Heart right ventricle (tissue), 16 donors: Measurements from ENCODE around the gene IGSF8. TPM values are rescaled to one million over a fixed set of nuclear protein-coding genes. Genes with fewer than 3 reads are reported as not detected.
A peak's percentile ranks its signal among the peaks of the same experiment; 100 is the strongest.

ENCODE experiments used
- ATAC-seq, 8 donors: fragments of 200-7000 bp; cut with Tn5 transposase; one replicate each; pipeline ENCODE4 v1.9.1; 2020; ENCODE audit warnings: mild to moderate bottlenecking in 8 of 8, moderate library complexity in 8 of 8, moderate number of reproducible peaks in 1 of 8
- DNase-seq, 2 donors: peaks; one replicate each; pipeline ENCODE4 v3.0.0-alpha.2; 2020
- H3K27ac ChIP-seq, 10 donors: fragments of 200-600 bp; sonication (generic) in 2 of 10; one replicate each; pipeline versions ENCODE4 v1.5.0 to v1.8.0; 2020 to 2022; ENCODE audit warnings: mild to moderate bottlenecking in 3 of 10
- H3K27me3 ChIP-seq, 7 donors: fragments of 200-600 bp; one replicate each; pipeline ENCODE4 v1.8.0; 2021 to 2022; ENCODE audit warnings: mild to moderate bottlenecking in 2 of 7
- H3K36me3 ChIP-seq, 9 donors: fragments of 200-600 bp; sonication (generic) in 1 of 9; one replicate each; pipeline versions ENCODE4 v1.5.0 to v1.8.0; 2020 to 2022; ENCODE audit warnings: mild to moderate bottlenecking in 2 of 9
- H3K4me1 ChIP-seq, 9 donors: fragments of 200-600 bp; sonication (generic) in 1 of 9; one replicate each; pipeline versions ENCODE4 v1.5.0 to v1.8.0; 2020 to 2022; ENCODE audit warnings: mild to moderate bottlenecking in 4 of 9
- H3K4me3 ChIP-seq, 10 donors: fragments of 200-600 bp; sonication (generic) in 2 of 10; one replicate each; pipeline versions ENCODE4 v1.5.0 to v1.8.0; 2020 to 2022; ENCODE audit warnings: mild to moderate bottlenecking in 7 of 10, moderate library complexity in 2 of 10
- H3K9me3 ChIP-seq, 11 donors: fragments of 200-600 bp in 10 of 11; sonication (generic) in 2 of 11; one replicate each; pipeline versions ENCODE4 v1.5.0 to v1.8.0; 2013 to 2022; ENCODE audit warnings: mild to moderate bottlenecking in 2 of 11, control low read depth in 1 of 11, moderate library complexity in 1 of 11
- WGBS, 2 donors: extraction: QIAGEN DNeasy Blood & Tissue Kit; methylation state at CpG; one replicate each; pipeline ENCODE4 v1.1.7; 2013; ENCODE audit warnings: inconsistent platforms in 1 of 2; 5-methylcytosine and 5-hydroxymethylcytosine counted together
- intact Hi-C, 10 donors: fragments of 100-400 bp; cut with DNase I; formaldehyde crosslinking; loops; one replicate each; pipeline versions ENCODE4 v1.11.1 to v1.14.2; 2022
- polyA plus RNA-seq, 2 donors: library from polyadenylated mRNA; stranded (reverse); fragments of 200-250 nt; gene quantifications; one replicate each; pipeline ENCODE4 v1.2.3, GENCODE V29; 2013
- total RNA-seq, 10 donors: library from RNA; stranded (reverse); fragmentation: NEBNext Ultra II Directional in 3 of 10; extraction: Animal tissue kit (Norgen Biotek cat#: 25700) in 3 of 10; gene quantifications; one replicate each; pipeline versions ENCODE4 v1.2.1 to v1.2.4, GENCODE V29; 2021 to 2023
- TF ChIP-seq, protein P1 (sequence below), 9 donors: fragments of 200-600 bp; sonication (generic) in 2 of 9; IDR thresholded peaks; one replicate each; pipeline versions ENCODE4 v1.5.0 to v1.8.0; 2021 to 2022; ENCODE audit warnings: antibody characterized with exemption in 9 of 9, mild to moderate bottlenecking in 5 of 9, moderate library complexity in 1 of 9
- donor health status: Arrhythmogenic right ventricular cardiomyopathy.
- donor health status: ischemic (EF 13 %, LVEDD 7.1; RV severe dilation, severe dysfunction).
- donor health status: healthy with polysubstance abuse.
- donor health status: DM: no; HTN: yes; CAD: no.
- donor health status: DM: no; HTN: no; CAD: no.
- donor health status: ischemic (EF 25% LVEDD 6.9; RV normal size, moderate dysfunction).
- donor health status: ischemic (EF 25% LVEDD 5.7; RV mildly dilated, moderate dysfunction).
- donor health status: healthy.
- donor health status: DM: yes; HTN: yes; CAD: no.
- donor health status: Ischemic cardiomyopathy.
- donor health status: ischemic (EF 35%, LVEDD 5.7; RV mildly dilated, moderate dysfunction).
- donor health status: nonischemic (EF 11% LVEDD 7.7; RV severe dilation, severe dysfunction).
- donor health status: DM: yes; HTN: yes; CAD: no.
- donor health status: PGD.
- donor health status: ischemic (EF 29% LVEDD 5.4; RV normal size, mild dysfunction).
- donor health status: nonischemic (EF 23%, LVEDD 6.1; RV moderate dilation, normal function).

The IGSF8 gene
- total and polyA plus RNA-seq, 12 donors, result 13.4 to 42.2 (median 20.6) TPM

DNA sequence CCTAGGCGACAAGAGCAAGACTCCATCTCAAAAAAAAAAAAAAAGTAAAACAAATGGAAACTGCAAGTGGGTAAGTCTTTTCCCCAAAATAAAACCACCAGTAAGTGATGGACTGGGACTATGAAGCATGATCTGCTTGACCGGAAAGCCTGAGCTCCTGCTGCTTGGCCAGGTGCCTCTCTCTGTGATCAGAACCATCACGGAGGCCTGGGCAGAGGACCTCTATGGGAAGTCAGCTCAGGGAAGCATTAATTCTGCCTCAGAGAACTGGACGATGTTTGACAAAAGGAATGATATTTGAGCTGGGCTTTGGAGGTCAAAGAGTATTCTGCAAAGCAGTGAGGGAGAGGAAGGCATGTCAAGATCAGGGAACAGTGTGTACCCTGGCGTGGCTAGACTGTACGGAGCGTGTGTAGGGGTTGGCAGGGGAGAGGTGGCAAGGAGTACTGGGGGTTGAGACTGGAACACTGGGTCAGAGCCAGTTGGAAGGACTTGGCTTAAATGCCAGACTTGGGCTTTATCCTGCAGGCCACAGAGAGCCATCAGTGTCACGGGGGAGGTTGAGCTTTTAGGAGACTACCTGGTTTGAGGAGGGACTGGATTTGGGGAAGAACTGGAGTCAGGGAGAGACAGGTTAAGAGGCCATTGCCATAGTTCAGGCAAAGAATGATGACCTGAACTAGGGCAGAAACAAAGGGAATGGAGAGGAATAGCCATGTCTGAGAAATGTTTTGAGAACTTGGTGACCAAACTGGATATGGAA, 33.6 kb upstream of the IGSF8 start:
- no peaks in the 10 kb centered on the region for H3K9me3 ChIP-seq
- WGBS, 2 donors, result 50 to 55% methylated on average over 8 of the region's 8 CpGs
- no peaks in the 10 kb centered on the region for H3K27me3 ChIP-seq
- peaks cover 0 to 65% (median 35%) of the 10 kb centered on the region in 9 donors for H3K4me1 ChIP-seq
- TF ChIP-seq, protein P1, sequence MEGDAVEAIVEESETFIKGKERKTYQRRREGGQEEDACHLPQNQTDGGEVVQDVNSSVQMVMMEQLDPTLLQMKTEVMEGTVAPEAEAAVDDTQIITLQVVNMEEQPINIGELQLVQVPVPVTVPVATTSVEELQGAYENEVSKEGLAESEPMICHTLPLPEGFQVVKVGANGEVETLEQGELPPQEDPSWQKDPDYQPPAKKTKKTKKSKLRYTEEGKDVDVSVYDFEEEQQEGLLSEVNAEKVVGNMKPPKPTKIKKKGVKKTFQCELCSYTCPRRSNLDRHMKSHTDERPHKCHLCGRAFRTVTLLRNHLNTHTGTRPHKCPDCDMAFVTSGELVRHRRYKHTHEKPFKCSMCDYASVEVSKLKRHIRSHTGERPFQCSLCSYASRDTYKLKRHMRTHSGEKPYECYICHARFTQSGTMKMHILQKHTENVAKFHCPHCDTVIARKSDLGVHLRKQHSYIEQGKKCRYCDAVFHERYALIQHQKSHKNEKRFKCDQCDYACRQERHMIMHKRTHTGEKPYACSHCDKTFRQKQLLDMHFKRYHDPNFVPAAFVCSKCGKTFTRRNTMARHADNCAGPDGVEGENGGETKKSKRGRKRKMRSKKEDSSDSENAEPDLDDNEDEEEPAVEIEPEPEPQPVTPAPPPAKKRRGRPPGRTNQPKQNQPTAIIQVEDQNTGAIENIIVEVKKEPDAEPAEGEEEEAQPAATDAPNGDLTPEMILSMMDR (IDR thresholded peaks at IDR 0.05), result no peak
- DNase-seq, result peak; percentile 63 to 76
- peak; percentile 70 to 94 (median 86) for ATAC-seq
- H3K27ac ChIP-seq, result peak overlapping the region; percentile 14 to 88 (median 82)
- no peak overlapping the region for H3K4me3 ChIP-seq
- H3K36me3 ChIP-seq, result peaks cover 0 to 87% (median 4%) of the 10 kb centered on the region in 9 donors
- intact Hi-C loops, result no loop called here

DNA sequence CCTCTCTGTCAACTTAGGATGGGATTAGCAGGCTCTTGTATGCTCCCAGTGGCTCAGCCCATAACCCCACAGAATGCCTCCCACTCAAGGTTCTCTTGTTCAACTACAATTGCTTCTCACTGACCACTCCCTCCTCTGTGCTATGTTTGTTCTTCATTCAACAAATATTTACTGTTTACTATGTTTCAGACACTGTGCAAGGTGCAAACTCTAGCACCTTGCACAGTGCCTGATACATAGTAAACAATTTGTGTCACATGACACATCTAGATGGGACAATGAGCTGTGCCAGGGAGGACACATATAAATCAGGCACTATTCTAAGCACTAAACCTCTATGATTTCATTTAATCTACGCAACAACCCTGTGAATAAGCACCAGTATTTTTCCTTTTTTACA, 32.5 kb upstream of the IGSF8 start:
- Histone ChIP-seq H3K27me3 (no peaks in the 10 kb centered on the region), H3K4me3 (no peak overlapping the region), H3K27ac (peak overlapping the region in 9 of 10 donors; percentile 65 to 88 (median 83)), H3K4me1 (peaks cover 0 to 69% (median 34%) of the 10 kb centered on the region in 9 donors), H3K9me3 (no peaks in the 10 kb centered on the region), H3K36me3 (peaks cover 0 to 87% (median 4%) of the 10 kb centered on the region in 9 donors)
- intact Hi-C loops, result no loop called here
- TF ChIP-seq, protein P1 (IDR thresholded peaks at IDR 0.05), result no peak
- DNase-seq (no peak), ATAC-seq (no peak)
- WGBS, 2 donors, result 84 to 93% methylated on average over 1 of the region's 1 CpG

DNA sequence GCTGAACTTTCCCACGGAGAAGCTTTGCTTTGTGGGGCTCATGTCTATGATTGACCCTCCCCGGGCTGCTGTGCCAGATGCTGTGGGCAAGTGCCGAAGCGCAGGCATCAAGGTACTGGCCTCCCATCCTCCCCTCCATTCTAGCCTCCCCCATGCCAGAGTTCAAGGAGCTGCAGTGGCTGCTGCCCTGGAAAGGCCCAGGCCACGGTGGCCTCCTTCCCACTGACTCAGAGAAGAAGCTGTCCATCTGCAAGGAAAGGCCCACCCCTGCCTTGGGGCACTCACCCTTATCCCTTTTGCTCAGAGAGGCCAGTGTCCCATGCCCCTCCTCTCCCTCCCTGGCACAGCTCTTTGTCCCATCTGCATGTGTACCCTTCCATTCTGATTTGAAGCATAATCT, 32.1 kb upstream of the IGSF8 start:
- intact Hi-C loops, result no loop called here
- peaks cover 0 to 74% (median 36%) of the 10 kb centered on the region in 9 donors for H3K4me1 ChIP-seq
- H3K4me3 ChIP-seq, result no peak overlapping the region
- H3K36me3 ChIP-seq, result peaks cover 0 to 87% (median 4%) of the 10 kb centered on the region in 9 donors
- no peaks in the 10 kb centered on the region for H3K9me3 ChIP-seq
- DNase-seq (no peak), ATAC-seq (no peak)
- H3K27ac ChIP-seq, result peak overlapping the region in 9 of 10 donors; percentile 65 to 88 (median 83)
- no peaks in the 10 kb centered on the region for H3K27me3 ChIP-seq
- 84 to 88% methylated on average over 5 of the region's 5 CpGs for WGBS, 2 donors
- TF ChIP-seq, protein P1 (IDR thresholded peaks at IDR 0.05), result no peak

DNA sequence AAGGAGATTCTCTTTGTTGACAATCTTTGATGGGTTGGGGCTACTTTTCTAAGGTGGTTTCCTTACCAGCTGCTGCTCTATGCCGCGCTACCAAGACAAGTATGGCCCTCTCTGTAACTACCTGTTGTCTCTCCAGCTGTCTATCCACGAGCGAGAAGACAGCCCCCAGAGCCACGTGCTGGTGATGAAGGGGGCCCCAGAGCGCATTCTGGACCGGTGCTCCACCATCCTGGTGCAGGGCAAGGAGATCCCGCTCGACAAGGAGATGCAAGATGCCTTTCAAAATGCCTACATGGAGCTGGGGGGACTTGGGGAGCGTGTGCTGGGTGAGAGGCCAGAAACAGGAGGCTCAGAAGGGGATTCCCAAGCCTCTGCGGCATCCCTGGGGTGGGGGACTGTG, 31.5 kb upstream of the IGSF8 start:
- H3K27ac ChIP-seq, result peak overlapping the region in 8 of 10 donors; percentile 1 to 88 (median 82)
- peaks cover 0 to 87% (median 4%) of the 10 kb centered on the region in 9 donors for H3K36me3 ChIP-seq
- DNase-seq (no peak), ATAC-seq (no peak)
- no peaks in the 10 kb centered on the region for H3K9me3 ChIP-seq
- no peaks in the 10 kb centered on the region for H3K27me3 ChIP-seq
- no peak overlapping the region for H3K4me3 ChIP-seq
- peaks cover 0 to 79% (median 41%) of the 10 kb centered on the region in 9 donors for H3K4me1 ChIP-seq
- TF ChIP-seq, protein P1 (IDR thresholded peaks at IDR 0.05), result no peak
- intact Hi-C loops, result no loop called here
- WGBS, 2 donors, result 86 to 88% methylated on average over 11 of the region's 11 CpGs
